K562 (cell line): Measurements from ENCODE around the gene CABP5. TPM values are rescaled to one million over a fixed set of nuclear protein-coding genes. Genes with fewer than 3 reads are reported as not detected.

Source experiments
- ATAC-seq: fragments of 200-7000 bp; cut with Tn5 transposase; 3 replicates; pipeline ENCODE4 v1.9.1; 2020; ENCODE audit warnings: moderate library complexity
- BruUV-seq: library from RNA; stranded (reverse); fragments of 400-500 nt; replicated peaks from 2 replicates; lab custom pipeline; 2021; lab: Mats Ljungman, UMichigan
- CTCF ChIA-PET: fragments of 300-600 bp; formaldehyde crosslinking; extraction: SDS; loops from one replicate; lab custom pipeline; 2021; ENCODE audit warnings: low intra/inter-chr PET ratio; lab: Yijun Ruan, JAX
- POLR2A ChIA-PET: fragments of 300-600, 350-650 bp; sonication (Branson Sonifier 250); formaldehyde crosslinking; extraction: SDS; loops from one replicate; lab custom pipeline; 2021; ENCODE audit warnings: antibody characterized with exemption, inconsistent platforms; lab: Yijun Ruan, JAX
- DNase-seq, 4 experiments: peaks; one replicate each; pipeline versions ENCODE4 v3.0.0 to v3.0.0-alpha.2; 2011 to 2018; ENCODE audit warnings: low spot score in 3 of 4, mixed read lengths in 3 of 4; ENCODE audit errors: extremely low read depth in 1 of 4
- FAIRE-seq: peaks from 2 replicates; lab custom pipeline; 2011; peaks lifted over from hg19 to GRCh38; lab: Jason Lieb, UNC
- H2AFZ ChIP-seq: 2 replicates; pipeline ENCODE4 v1.6.0; 2011; ENCODE audit warnings: low read depth, low read length, control low read depth, inconsistent platforms
- H3K27ac ChIP-seq: fragments of 200-600 bp; 3 replicates; pipeline ENCODE4 v1.8.0; 2011; ENCODE audit warnings: low read depth, mild to moderate bottlenecking, control low read depth, inconsistent platforms, low read length, moderate library complexity, mixed read lengths; ENCODE audit errors: extremely low read depth
- H3K27me3 ChIP-seq, 2 experiments: fragments of 300-600 bp in 1 of 2; 2 replicates in 1 of 2; 3 replicates in 1 of 2; pipeline versions ENCODE4 v1.6.0 to v1.8.0; 2011; ENCODE audit warnings: inconsistent platforms in 2 of 2, low read length in 2 of 2, mild to moderate bottlenecking in 1 of 2, mixed read lengths in 1 of 2, moderate library complexity in 1 of 2; ENCODE audit not compliant: control insufficient read depth in 2 of 2, insufficient read depth in 2 of 2
- H3K36me3 ChIP-seq: fragments of 300-600 bp; 3 replicates; pipeline ENCODE4 v1.8.0; 2011; ENCODE audit warnings: mild to moderate bottlenecking, low read length, inconsistent platforms; ENCODE audit not compliant: control insufficient read depth, insufficient read depth
- H3K4me1 ChIP-seq, 2 experiments: fragments of 200-600 bp in 1 of 2; replicated peaks in 1 of 2; 2 replicates in 1 of 2; 3 replicates in 1 of 2; pipeline versions ENCODE4 v1.5.1 to v1.8.0; 2011; ENCODE audit warnings: inconsistent platforms in 2 of 2, low read length in 2 of 2, mild to moderate bottlenecking in 1 of 2, mixed read lengths in 1 of 2, moderate library complexity in 1 of 2; ENCODE audit not compliant: control insufficient read depth in 2 of 2, insufficient read depth in 2 of 2
- H3K4me2 ChIP-seq: 2 replicates; pipeline ENCODE4 v1.6.1; 2011; ENCODE audit warnings: low read length, control low read depth, inconsistent platforms, mixed read lengths; ENCODE audit not compliant: insufficient read depth
- H3K4me3 ChIP-seq: fragments of 200-600 bp; sonication (generic), shearing (Covaris generic); 2 replicates; pipeline ENCODE4 v1.5.1; 2016; ENCODE audit warnings: control low read depth, inconsistent platforms
- H3K79me2 ChIP-seq: fragments of 200-600 bp; 3 replicates; pipeline ENCODE4 v1.8.0; 2011; ENCODE audit warnings: low read length, inconsistent platforms; ENCODE audit not compliant: control insufficient read depth, insufficient read depth
- H3K9ac ChIP-seq, 2 experiments: 2 replicates each; pipeline versions ENCODE4 v1.6.0 to v1.6.1; 2011; ENCODE audit warnings: low read depth in 2 of 2, low read length in 2 of 2, control low read depth in 1 of 2, inconsistent platforms in 1 of 2, mild to moderate bottlenecking in 1 of 2, mixed read lengths in 1 of 2; ENCODE audit not compliant: insufficient read depth in 1 of 2
- H3K9me1 ChIP-seq: one replicate; pipeline ENCODE4 v1.6.0; 2011; ENCODE audit warnings: inconsistent platforms, mild to moderate bottlenecking, low read length, moderate library complexity; ENCODE audit not compliant: control insufficient read depth, insufficient read depth
- H3K9me3 ChIP-seq: replicated peaks from 2 replicates; pipeline ENCODE4 v1.5.1; 2011; ENCODE audit warnings: low read depth, low read length, inconsistent platforms; ENCODE audit not compliant: control insufficient read depth, insufficient read depth
- H4K20me1 ChIP-seq: replicated peaks from 2 replicates; pipeline ENCODE4 v1.6.1; 2011; ENCODE audit warnings: low read length, inconsistent platforms, mixed read lengths; ENCODE audit not compliant: control insufficient read depth, insufficient read depth
- BHLHE40 ChIP-seq: IDR thresholded peaks from 2 replicates; pipeline ENCODE4 v1.6.1; 2011; ENCODE audit warnings: low read length, improper control_type of control experiment
- CXXC5 ChIP-seq: fragments of 250-450 bp; sonication (Bioruptor Pico); IDR thresholded peaks from 2 replicates; pipeline ENCODE4 v1.8.0; 2022; ENCODE audit warnings: inconsistent platforms, mild to moderate bottlenecking, moderate library complexity
- FOXO4 ChIP-seq: fragments of 450-650 bp; formaldehyde crosslinking; IDR thresholded peaks from 2 replicates; pipeline ENCODE4 v1.4.0; 2020; ENCODE audit warnings: mild to moderate bottlenecking, moderate library complexity
- HDAC3 ChIP-seq: fragments of 450-650 bp; IDR thresholded peaks from 2 replicates; pipeline ENCODE4 v1.6.1; 2018; ENCODE audit warnings: borderline replicate concordance, mild to moderate bottlenecking, moderate library complexity; ENCODE audit not compliant: partially characterized antibody
- L3MBTL2 ChIP-seq: fragments of 450-650 bp; IDR thresholded peaks from 2 replicates; pipeline ENCODE4 v1.6.1; 2016; ENCODE audit warnings: mild to moderate bottlenecking, moderate library complexity
- MGA ChIP-seq: fragments of 450-650 bp; IDR thresholded peaks from 2 replicates; pipeline ENCODE4 v1.6.1; 2016; ENCODE audit warnings: mild to moderate bottlenecking, moderate library complexity
- NRF1 ChIP-seq, 2 experiments: fragments of 450-650 bp; IDR thresholded peaks in 1 of 2; conservative IDR thresholded peaks in 1 of 2; 2 replicates each; pipeline ENCODE4 v1.6.1; 2014; ENCODE audit warnings: mild to moderate bottlenecking in 2 of 2
- ZBTB2 ChIP-seq: fragments of 450-650 bp; IDR thresholded peaks from 2 replicates; pipeline ENCODE4 v1.6.1; 2016; ENCODE audit warnings: antibody characterized with exemption
- WGBS: fragments of 100-300 bp; shearing (Covaris generic); methylation state at CpG from one replicate; pipeline ENCODE4 v1.1.6; 2016; ENCODE audit warnings: low coverage, mixed read lengths; ENCODE audit not compliant: insufficient coverage; ENCODE audit errors: missing lambda C conversion rate; 5-methylcytosine and 5-hydroxymethylcytosine counted together
- in situ Hi-C: fragments of 300-500 bp; cut with MboI; formaldehyde crosslinking; loops from 4 replicates; pipeline ENCODE4 v1.15.0; 2018; ENCODE audit warnings: inconsistent platforms, mixed read lengths
- intact Hi-C: fragments of 100-400 bp; cut with micrococcal nuclease; formaldehyde crosslinking; loops from 2 replicates; pipeline ENCODE4 v1.14.2; 2022
- polyA plus RNA-seq, 8 experiments: library from polyadenylated mRNA; depleted of rRNA in 4 of 8; stranded (reverse) in 5 of 8; unstranded in 3 of 8; fragments of >200 nt; fragmentation: Nextera tagmentation in 2 of 8; fragmentation: Illumina TruSeq in 1 of 8; extraction: Ambion mirVana in 2 of 8; extraction: Trizol in 1 of 8; gene quantifications; 2 replicates each; pipeline versions ENCODE4 v1.2.1 to v1.2.3, GENCODE V29; 2011 to 2014; ENCODE audit warnings: inconsistent platforms in 1 of 8, missing spikeins in 1 of 8
- total RNA-seq, 7 experiments: library from RNA; depleted of rRNA in 6 of 7; stranded (reverse); fragments of >200 nt in 6 of 7; fragmentation: Illumina TruSeq in 2 of 7; extraction: Trizol in 2 of 7; gene quantifications; 2 replicates each; pipeline versions ENCODE4 v1.2.1 to v1.2.3, GENCODE V29; 2011 to 2021; ENCODE audit warnings: low replicate concordance in 1 of 7

The CABP5 gene
- total and polyA plus RNA-seq, 9 of the 15 experiments (the other 6 are each of a cell fraction or from before 2014, with no cell fraction given) = not detected

- peak overlapping the region; percentile 25 for H3K4me3 ChIP-seq
- no peaks in the 10 kb centered on the region for H4K20me1 ChIP-seq
- H3K27me3 ChIP-seq = peaks cover 0 to 5% of the 10 kb centered on the region in 2 experiments; a peak in 1 of 5 replicates
- peaks cover 0 to 4% of the 10 kb centered on the region in 2 experiments; a peak in 2 of 5 replicates for H3K4me1 ChIP-seq
- H3K4me2 ChIP-seq = peak overlapping the region; percentile 52
- H3K27ac ChIP-seq = no peak overlapping the region; the same call in 2 of the 3 replicates
- H3K36me3 ChIP-seq = no peaks in the 10 kb centered on the region
- BruUV-seq = no TSS peak
- intact Hi-C loops = no loop called here
- in situ Hi-C loops = no loop called here
- TF ChIP-seq L3MBTL2 = peak; percentile 42; the same call in 1 of the 2 replicates
- no peak for TF ChIP-seq BHLHE40
- 0 out of 2 replicates have a peak, but pooled peaks have one; percentile 19 for TF ChIP-seq ZBTB2
- no peak for TF ChIP-seq FOXO4 (CRISPR knock-in tag)
- peak; percentile 54; the same call in 1 of the 2 replicates for TF ChIP-seq MGA
- no peak for TF ChIP-seq HDAC3
- peak; percentile 91 to 92 for TF ChIP-seq NRF1 (conservative IDR thresholded peaks at IDR 0.05 in 1 of 2, IDR thresholded peaks at IDR 0.05 in 1 of 2)
- 0 out of 2 replicates have a peak, but pooled peaks have one; percentile 2 for TF ChIP-seq CXXC5 (CRISPR knock-in tag)
- TF ChIP-seq, all 486 proteins: peak for 5
- Histone ChIP-seq H3K9ac (no peak overlapping the region; a peak in 1 of 4 replicates), H3K9me3 (no peaks in the 10 kb centered on the region), H3K9me1 (no peaks in the 10 kb centered on the region), H3K79me2 (no peaks in the 10 kb centered on the region), H2AFZ (peak overlapping the region; percentile 88)
- peak; percentile 29 to 46 (median 37) for DNase-seq
- POLR2A ChIA-PET = interaction anchor here (1.0 kb wide), 1 partner anchor 11 kb away, joined by 5 read pairs; no protein-coding TSS in a partner anchor
- peak; percentile 72 for ATAC-seq
- 24% methylated on average over 6 of the region's 6 CpGs for WGBS
- CTCF ChIA-PET = no interaction called here
- FAIRE-seq = no peak
Observed at GRCh38 chr19:47998800-47999199, 45.1 kb downstream of the CABP5 start.
